Prostate gland (tissue), 2 donors: ENCODE data around the gene CNKSR3.

Experiments
- CTCF ChIP-seq, 4 experiments: fragments of 200-600 bp in 2 of 4; fragments of 450-650 bp in 2 of 4; sonication (generic) in 2 of 4; IDR thresholded peaks; 1 replicate in 3 of 4; 2 replicates in 1 of 4; pipeline ENCODE4 v1.5.1; 2016 to 2019; ENCODE audit warnings: antibody characterized with exemption in 4 of 4, mild to moderate bottlenecking in 2 of 4, moderate library complexity in 2 of 4
- POLR2A ChIP-seq: fragments of 450-650 bp; IDR thresholded peaks from one replicate; pipeline ENCODE4 v1.6.1; 2016; ENCODE audit warnings: antibody characterized with exemption, mild to moderate bottlenecking
- POLR2AphosphoS5 ChIP-seq: sonication (generic); formaldehyde crosslinking; IDR thresholded peaks from one replicate; pipeline ENCODE4 v1.6.1; 2017; ENCODE audit warnings: antibody characterized with exemption

DNA sequence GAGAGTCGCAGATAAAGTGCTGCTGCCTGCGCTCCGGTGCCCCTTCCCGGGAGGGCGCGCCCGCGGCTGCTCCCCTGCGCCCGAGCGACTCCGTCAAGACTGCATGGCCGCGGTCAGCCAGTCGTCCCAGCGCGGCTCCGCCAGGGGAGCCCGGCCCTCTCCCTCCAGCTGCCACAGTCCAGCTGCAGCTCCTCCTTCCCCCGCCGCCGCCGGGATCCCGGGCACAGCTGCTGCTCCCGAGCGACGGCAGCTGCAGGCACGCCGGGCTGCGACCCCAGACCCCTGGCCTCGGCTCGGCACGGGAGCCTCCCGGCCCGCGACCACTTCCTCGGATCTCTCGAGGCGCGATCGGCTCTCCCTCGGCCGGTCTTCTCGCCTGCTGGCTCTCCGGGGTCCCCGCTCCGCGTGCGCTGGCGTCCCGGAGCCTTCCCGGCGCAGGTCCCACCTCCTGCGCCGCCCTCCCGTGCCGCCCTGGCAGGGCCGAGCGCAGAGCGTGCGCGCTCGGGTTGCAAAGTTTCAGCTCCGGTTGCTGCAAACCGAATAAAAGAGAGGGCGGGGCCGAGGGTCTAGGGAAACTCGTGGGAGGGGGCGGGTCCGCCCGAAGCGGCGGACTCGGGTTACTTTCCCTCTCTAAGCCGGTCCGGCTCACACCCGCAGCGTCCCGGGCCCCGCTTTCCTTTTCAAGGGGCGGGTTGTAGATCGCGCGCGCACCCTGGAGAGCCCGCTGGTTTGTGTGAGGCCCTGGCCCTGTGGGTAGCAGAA lies at the start of gene CNKSR3:
- TF ChIP-seq POLR2A (peak; percentile 88), CTCF (IDR thresholded peaks at IDR 0.05) (peak in 2 of 4 experiments; percentile 4 to 14), POLR2AphosphoS5 (peak; percentile 80)
